PC-3 (cell line): ENCODE measurements around the gene PADI3.

Source experiments
- CTCF ChIP-seq: fragments of 300-600 bp; sonication (generic); conservative IDR thresholded peaks from 2 replicates; pipeline ENCODE4 v1.5.1; 2017; ENCODE audit warnings: antibody characterized with exemption, low read depth, mild to moderate bottlenecking, low read length
- EZH2 ChIP-seq: fragments of 300-600 bp; sonication (generic); IDR thresholded peaks from one replicate; pipeline ENCODE4 v1.6.1; 2017; ENCODE audit warnings: antibody characterized with exemption, mild to moderate bottlenecking, low read length; ENCODE audit not compliant: unreplicated experiment
- EZH2phosphoT487 ChIP-seq: fragments of 300-600 bp; sonication (generic); IDR thresholded peaks from 2 replicates; pipeline ENCODE4 v1.6.1; 2018; ENCODE audit warnings: mild to moderate bottlenecking, antibody characterized with exemption, low read length, borderline replicate concordance

GRCh38 chr1:17313530-17314309 lies 64.8 kb downstream of the PADI3 start:
- TF ChIP-seq CTCF: no peak
- no peak for TF ChIP-seq EZH2phosphoT487
- TF ChIP-seq EZH2: no peak
